ENCODE results near the gene BAHCC1.
A peak's percentile ranks its signal among the peaks of the same experiment; 100 is the strongest.

BAHCC1 gene

DNA sequence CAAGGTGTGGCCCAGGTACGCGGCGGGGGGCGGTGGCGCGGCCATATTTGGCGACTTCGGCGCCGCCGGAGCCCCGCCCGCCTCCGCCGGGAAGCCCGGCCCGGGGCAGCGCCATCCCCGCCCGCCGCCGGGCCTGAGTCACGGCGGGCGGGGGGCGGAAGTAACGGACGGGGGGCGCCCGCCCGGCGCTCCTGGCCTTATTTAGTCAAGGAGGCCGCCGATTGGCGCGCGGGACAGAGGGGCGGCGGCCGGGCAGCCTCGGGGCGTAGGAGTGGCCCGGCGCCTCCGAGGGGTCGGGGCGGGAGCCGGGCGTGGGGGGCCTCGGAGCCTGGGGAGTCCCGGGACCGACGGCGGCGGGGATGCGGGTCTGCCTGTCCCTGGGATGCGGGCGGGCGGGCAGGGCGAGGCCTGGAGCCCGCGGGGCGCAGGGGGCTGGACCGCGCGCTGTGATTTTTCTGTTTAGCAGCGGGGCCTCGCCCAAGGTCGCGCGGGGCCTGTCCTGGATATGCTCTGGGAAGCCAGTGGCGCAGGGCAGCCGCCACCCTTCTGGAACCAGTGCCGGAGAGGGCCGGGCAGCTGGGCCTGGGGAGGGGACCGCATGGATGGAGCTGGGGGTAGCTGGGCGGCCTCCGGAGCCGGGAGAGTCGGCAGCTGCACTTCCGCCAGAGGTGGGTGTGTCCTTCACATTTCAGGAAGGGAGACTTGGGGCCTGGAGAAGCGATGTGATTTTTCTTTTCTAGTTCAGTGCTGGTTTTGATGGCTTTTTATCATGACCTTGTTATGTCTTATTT lies 119.7 kb downstream of the BAHCC1 start:
- no peak for TF ChIP-seq CTCF (IDR thresholded peaks at IDR 0.05; ENCODE audit: insufficient read depth, low read depth, low read length, missing control alignments)
- H3K4me3 ChIP-seq (ENCODE audit: low read length), result peak overlapping the region; percentile 48
- DNase-seq (ENCODE audit: low read depth), result peak; percentile 83

GRCh38 chr17:81515530-81516041 lies 120.3 kb downstream of the BAHCC1 start:
- TF ChIP-seq CTCF (IDR thresholded peaks at IDR 0.05; ENCODE audit: insufficient read depth, low read depth, low read length, missing control alignments), result no peak
- peak overlapping the region; percentile 48 for H3K4me3 ChIP-seq (ENCODE audit: low read length)
- DNase-seq (ENCODE audit: low read depth), result no peak
